Osteocyte (in vitro differentiated cells): ENCODE results near the gene HAAO. TPM values are rescaled to one million over a fixed set of nuclear protein-coding genes. Genes with fewer than 3 reads are reported as not detected.

ENCODE experiments used
- DNase-seq: peaks from one replicate; pipeline ENCODE4 v3.0.0; 2021; ENCODE audit warnings: mixed read lengths; ENCODE audit not compliant: unreplicated experiment; ENCODE audit errors: extremely low spot score
- H3K27ac Mint-ChIP-seq: one replicate; pipeline ENCODE4 v1.8.0; 2021; ENCODE audit warnings: mild to moderate bottlenecking, mixed read lengths; ENCODE audit not compliant: unreplicated experiment
- H3K27me3 Mint-ChIP-seq: one replicate; pipeline ENCODE4 v1.8.0; 2021; ENCODE audit warnings: mixed read lengths; ENCODE audit not compliant: unreplicated experiment
- H3K36me3 Mint-ChIP-seq: one replicate; pipeline ENCODE4 v1.8.0; 2021; ENCODE audit warnings: mixed read lengths; ENCODE audit not compliant: unreplicated experiment
- H3K4me1 Mint-ChIP-seq: one replicate; pipeline ENCODE4 v1.8.0; 2021; ENCODE audit warnings: mixed read lengths; ENCODE audit not compliant: unreplicated experiment
- H3K4me3 Mint-ChIP-seq: one replicate; pipeline ENCODE4 v1.8.0; 2021; ENCODE audit warnings: mild to moderate bottlenecking, moderate library complexity, mixed read lengths; ENCODE audit not compliant: unreplicated experiment
- H3K9me3 Mint-ChIP-seq: one replicate; pipeline ENCODE4 v1.8.0; 2021; ENCODE audit warnings: mixed read lengths; ENCODE audit not compliant: unreplicated experiment
- long read RNA-seq: library from polyadenylated mRNA; unstranded; transcript quantifications from one replicate; pipeline ENCODE4 v2.0.0, GENCODE V29; 2021
- total RNA-seq: library from RNA; stranded (reverse); gene quantifications from 2 replicates; pipeline ENCODE4 v1.2.1, GENCODE V29; 2021
- TF ChIP-seq, protein P1 (sequence below): fragments of 200-600 bp; sonication (generic); IDR thresholded peaks from 2 replicates; pipeline ENCODE4 v1.5.0; 2021; ENCODE audit warnings: antibody characterized with exemption, mild to moderate bottlenecking, moderate library complexity

The HAAO gene
- 0.73 and 1.1 TPM in 2 replicates for total RNA-seq
- long read RNA-seq, result 0 reads

DNA sequence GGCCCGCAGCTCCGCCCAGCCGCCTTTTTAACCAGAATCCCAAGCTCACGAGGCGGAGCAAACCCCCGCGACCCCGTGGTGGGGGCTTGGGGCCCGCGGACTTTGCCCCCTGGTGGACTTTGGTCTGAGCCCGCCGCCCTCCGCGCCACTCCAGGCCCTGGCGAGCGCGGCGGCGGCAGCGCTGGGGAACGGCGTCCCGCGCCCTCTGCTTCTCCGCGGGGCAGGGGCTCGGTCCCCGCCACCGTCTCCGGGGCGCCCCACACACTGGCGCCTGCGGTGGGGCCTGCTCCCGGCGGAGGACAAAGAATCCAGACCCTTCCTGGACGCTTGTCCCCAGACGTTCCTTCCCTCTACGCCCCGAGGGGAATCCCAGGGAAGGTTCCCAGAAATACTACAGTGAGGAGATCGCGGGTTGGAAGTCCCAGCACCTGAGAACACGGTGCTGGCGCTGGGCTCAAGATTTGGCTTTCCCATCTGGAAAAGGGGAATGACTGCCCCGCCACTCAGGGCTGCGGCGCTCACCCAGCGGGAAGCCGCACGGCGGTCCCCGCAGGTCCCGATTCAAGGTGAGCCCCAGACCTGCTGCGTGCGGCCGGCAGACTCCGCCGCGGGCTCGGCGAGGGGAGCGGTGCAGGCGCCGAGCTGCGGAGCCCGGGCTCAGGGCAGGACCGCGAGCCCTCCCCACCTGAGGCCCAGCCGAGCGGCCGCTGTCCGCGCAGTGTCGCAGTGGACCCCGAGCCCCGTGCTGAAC, at the start of gene HAAO:
TSS of gene HAAO (minus strand) at position 1 of the 751 bp plus-strand sequence. CDS start 47 bp downstream, outside the sequence.
- H3K4me1 Mint-ChIP-seq, result peaks cover 24% of the 10 kb centered on the region
- H3K9me3 Mint-ChIP-seq, result no peaks in the 10 kb centered on the region
- peak within 1 kb of the TSS; percentile 49 for H3K4me3 Mint-ChIP-seq
- DNase-seq, result peak; percentile 83
- H3K36me3 Mint-ChIP-seq, result no peaks in the 10 kb centered on the region
- peaks cover 2% of the 10 kb centered on the region for H3K27me3 Mint-ChIP-seq
- H3K27ac Mint-ChIP-seq, result peak within 1 kb of the TSS; percentile 86
- TF ChIP-seq, protein P1, sequence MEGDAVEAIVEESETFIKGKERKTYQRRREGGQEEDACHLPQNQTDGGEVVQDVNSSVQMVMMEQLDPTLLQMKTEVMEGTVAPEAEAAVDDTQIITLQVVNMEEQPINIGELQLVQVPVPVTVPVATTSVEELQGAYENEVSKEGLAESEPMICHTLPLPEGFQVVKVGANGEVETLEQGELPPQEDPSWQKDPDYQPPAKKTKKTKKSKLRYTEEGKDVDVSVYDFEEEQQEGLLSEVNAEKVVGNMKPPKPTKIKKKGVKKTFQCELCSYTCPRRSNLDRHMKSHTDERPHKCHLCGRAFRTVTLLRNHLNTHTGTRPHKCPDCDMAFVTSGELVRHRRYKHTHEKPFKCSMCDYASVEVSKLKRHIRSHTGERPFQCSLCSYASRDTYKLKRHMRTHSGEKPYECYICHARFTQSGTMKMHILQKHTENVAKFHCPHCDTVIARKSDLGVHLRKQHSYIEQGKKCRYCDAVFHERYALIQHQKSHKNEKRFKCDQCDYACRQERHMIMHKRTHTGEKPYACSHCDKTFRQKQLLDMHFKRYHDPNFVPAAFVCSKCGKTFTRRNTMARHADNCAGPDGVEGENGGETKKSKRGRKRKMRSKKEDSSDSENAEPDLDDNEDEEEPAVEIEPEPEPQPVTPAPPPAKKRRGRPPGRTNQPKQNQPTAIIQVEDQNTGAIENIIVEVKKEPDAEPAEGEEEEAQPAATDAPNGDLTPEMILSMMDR, result no peak

- TF ChIP-seq, protein P1, result no peak
- Mint-ChIP-seq H3K4me3 (no peak overlapping the region), H3K27me3 (peaks cover 3% of the 10 kb centered on the region), H3K9me3 (no peaks in the 10 kb centered on the region), H3K36me3 (no peaks in the 10 kb centered on the region), H3K27ac (no peak overlapping the region), H3K4me1 (peaks cover 7% of the 10 kb centered on the region)
- DNase-seq, result no peak
These were observed 49.0 kb upstream of the HAAO start for GRCh38 chr2:42841344-42841743.

GRCh38 chr2:42840760-42841159, 48.4 kb upstream of the HAAO start:
- no peak overlapping the region for H3K4me3 Mint-ChIP-seq
- no peaks in the 10 kb centered on the region for H3K36me3 Mint-ChIP-seq
- no peak for DNase-seq
- H3K9me3 Mint-ChIP-seq, result no peaks in the 10 kb centered on the region
- peaks cover 3% of the 10 kb centered on the region for H3K27me3 Mint-ChIP-seq
- TF ChIP-seq, protein P1, result no peak
- H3K4me1 Mint-ChIP-seq, result peaks cover 13% of the 10 kb centered on the region
- no peak overlapping the region for H3K27ac Mint-ChIP-seq

- no peak overlapping the region for H3K27ac Mint-ChIP-seq
- no peaks in the 10 kb centered on the region for H3K9me3 Mint-ChIP-seq
- no peak overlapping the region for H3K4me3 Mint-ChIP-seq
- peak; percentile 34 for DNase-seq
- H3K36me3 Mint-ChIP-seq, result no peaks in the 10 kb centered on the region
- TF ChIP-seq, protein P1, result no peak
- no peaks in the 10 kb centered on the region for H3K27me3 Mint-ChIP-seq
- peaks cover 14% of the 10 kb centered on the region for H3K4me1 Mint-ChIP-seq
These were observed 47.6 kb upstream of the HAAO start for GRCh38 chr2:42839809-42840501.

GRCh38 chr2:42838133-42838532, 45.8 kb upstream of the HAAO start:
- DNase-seq, result peak; percentile 51
- no peak overlapping the region for H3K27ac Mint-ChIP-seq
- no peaks in the 10 kb centered on the region for H3K9me3 Mint-ChIP-seq
- H3K4me1 Mint-ChIP-seq, result peaks cover 14% of the 10 kb centered on the region
- H3K27me3 Mint-ChIP-seq, result no peaks in the 10 kb centered on the region
- H3K36me3 Mint-ChIP-seq, result no peaks in the 10 kb centered on the region
- H3K4me3 Mint-ChIP-seq, result no peak overlapping the region
- TF ChIP-seq, protein P1, result no peak
